GM23338 (cell line): Measurements from ENCODE around the gene TBX19. TPM values are rescaled to one million over a fixed set of nuclear protein-coding genes. Genes with fewer than 3 reads are reported as not detected.

Experiments used
- ATAC-seq: fragments of 200-7000 bp; cut with Tn5 transposase; 3 replicates; pipeline ENCODE4 v1.9.1; 2020
- DNase-seq: peaks from one replicate; pipeline ENCODE4 v3.0.0-alpha.2; 2015; ENCODE audit warnings: low spot score
- H2AFZ ChIP-seq: fragments of 200-600 bp; sonication (generic); 2 replicates; pipeline ENCODE4 v1.8.0; 2016; ENCODE audit warnings: antibody characterized with exemption, mild to moderate bottlenecking, moderate library complexity
- H3F3A ChIP-seq: fragments of 200-600 bp; sonication (generic); replicated peaks from 2 replicates; pipeline ENCODE4 v1.8.0; 2017; ENCODE audit warnings: antibody characterized with exemption, mixed run types, low read depth
- H3K27ac ChIP-seq: fragments of 200-600 bp; sonication (generic); 2 replicates; pipeline ENCODE4 v1.6.1; 2016; ENCODE audit warnings: low read depth
- H3K27me3 ChIP-seq: fragments of 200-600 bp; sonication (generic); 2 replicates; pipeline ENCODE4 v1.8.0; 2016; ENCODE audit warnings: mild to moderate bottlenecking, mixed run types, moderate library complexity; ENCODE audit not compliant: insufficient read depth
- H3K36me3 ChIP-seq: fragments of 200-600 bp; sonication (generic); 2 replicates; pipeline ENCODE4 v1.8.0; 2016; ENCODE audit warnings: mild to moderate bottlenecking; ENCODE audit not compliant: insufficient read depth
- H3K4me1 ChIP-seq: fragments of 200-600 bp; sonication (generic); 2 replicates; pipeline ENCODE4 v1.8.0; 2016; ENCODE audit warnings: mild to moderate bottlenecking, moderate library complexity; ENCODE audit not compliant: insufficient read depth
- H3K4me2 ChIP-seq: fragments of 200-600 bp; sonication (generic); 2 replicates; pipeline ENCODE4 v1.7.1; 2017; ENCODE audit warnings: mixed run types
- H3K4me3 ChIP-seq: fragments of 200-600 bp; sonication (generic); 2 replicates; pipeline ENCODE4 v1.6.1; 2016; ENCODE audit warnings: mixed run types
- H3K79me2 ChIP-seq: fragments of 200-600 bp; sonication (generic); replicated peaks from 2 replicates; pipeline ENCODE4 v1.8.0; 2017; ENCODE audit warnings: mild to moderate bottlenecking; ENCODE audit not compliant: insufficient read depth
- H3K9me2 ChIP-seq: fragments of 200-600 bp; sonication (generic); 2 replicates; pipeline ENCODE4 v1.8.0; 2017; ENCODE audit not compliant: insufficient read depth
- H4K20me1 ChIP-seq: fragments of 200-600 bp; sonication (generic); replicated peaks from 2 replicates; pipeline ENCODE4 v1.8.0; 2017; ENCODE audit warnings: mild to moderate bottlenecking; ENCODE audit not compliant: insufficient read depth
- H3K27ac Mint-ChIP-seq: 2 replicates; pipeline ENCODE4 v1.8.0; 2020; ENCODE audit warnings: inconsistent platforms, mild to moderate bottlenecking, moderate library complexity, mixed read lengths
- H3K27me3 Mint-ChIP-seq: 3 replicates; pipeline ENCODE4 v1.8.0; 2022; ENCODE audit warnings: low read depth, mild to moderate bottlenecking, moderate library complexity, mixed read lengths, inconsistent platforms; ENCODE audit not compliant: insufficient read depth, poor library complexity
- H3K36me3 Mint-ChIP-seq: 3 replicates; pipeline ENCODE4 v1.8.0; 2021; ENCODE audit warnings: low read depth, mild to moderate bottlenecking, inconsistent platforms, moderate library complexity, mixed read lengths
- H3K4me1 Mint-ChIP-seq: 3 replicates; pipeline ENCODE4 v1.8.0; 2020; ENCODE audit warnings: mild to moderate bottlenecking, inconsistent platforms, mixed read lengths
- H3K4me3 Mint-ChIP-seq: 3 replicates; pipeline ENCODE4 v1.8.0; 2021; ENCODE audit warnings: moderate library complexity, mild to moderate bottlenecking, inconsistent platforms, mixed read lengths
- H3K9me3 Mint-ChIP-seq: 3 replicates; pipeline ENCODE4 v1.8.0; 2020; ENCODE audit warnings: moderate library complexity, mild to moderate bottlenecking, inconsistent platforms, mixed read lengths
- CREB1 ChIP-seq: fragments of 250-450 bp; sonication (Bioruptor Pico); IDR thresholded peaks from 2 replicates; pipeline ENCODE4 v1.5.0; 2020; ENCODE audit warnings: low read depth, mild to moderate bottlenecking, moderate library complexity
- CTCF ChIP-seq, 2 experiments: fragments of 200-600 bp in 1 of 2; sonication (generic) in 1 of 2; conservative IDR thresholded peaks; 2 replicates each; pipeline versions ENCODE4 v1.5.1 to v1.6.1; 2016 to 2017; ENCODE audit warnings: antibody characterized with exemption in 2 of 2, low read depth in 2 of 2, mild to moderate bottlenecking in 2 of 2, moderate library complexity in 1 of 2
- EZH2 ChIP-seq: fragments of 200-600 bp; sonication (generic); IDR thresholded peaks from one replicate; pipeline ENCODE4 v1.8.0; 2017; ENCODE audit warnings: antibody characterized with exemption, mild to moderate bottlenecking, low read depth; ENCODE audit not compliant: unreplicated experiment
- EZH2phosphoT487 ChIP-seq: fragments of 200-600 bp; sonication (generic); IDR thresholded peaks from one replicate; pipeline ENCODE4 v1.8.1; 2018; ENCODE audit warnings: antibody characterized with exemption; ENCODE audit not compliant: unreplicated experiment
- JUNB ChIP-seq: IDR thresholded peaks from one replicate; pipeline ENCODE4 v1.6.1; 2016; ENCODE audit warnings: antibody characterized with exemption; ENCODE audit not compliant: unreplicated experiment
- NANOG ChIP-seq: IDR thresholded peaks from 2 replicates; pipeline ENCODE4 v1.6.1; 2016; ENCODE audit warnings: antibody characterized with exemption, borderline replicate concordance
- REST ChIP-seq: IDR thresholded peaks from one replicate; pipeline ENCODE4 v1.6.1; 2018; ENCODE audit warnings: antibody characterized with exemption; ENCODE audit not compliant: unreplicated experiment
- STAT1 ChIP-seq: IDR thresholded peaks from one replicate; pipeline ENCODE4 v1.6.1; 2016; ENCODE audit warnings: antibody characterized with exemption; ENCODE audit not compliant: unreplicated experiment
- ZNF114 ChIP-seq: fragments of 250-450 bp; sonication (Bioruptor Pico); IDR thresholded peaks from 2 replicates; pipeline ENCODE4 v1.5.0; 2020; ENCODE audit warnings: mild to moderate bottlenecking, moderate library complexity
- ZNF331 ChIP-seq: fragments of 250-450 bp; sonication (Bioruptor Pico); IDR thresholded peaks from 2 replicates; pipeline ENCODE4 v1.5.0; 2020; ENCODE audit warnings: low read depth, mild to moderate bottlenecking, moderate library complexity
- ZNF462 ChIP-seq: fragments of 250-450 bp; sonication (Bioruptor Pico); IDR thresholded peaks from 2 replicates; pipeline ENCODE4 v1.5.0; 2020; ENCODE audit warnings: mild to moderate bottlenecking, moderate library complexity
- polyA plus RNA-seq: library from polyadenylated mRNA; unstranded; fragments of >200 nt; fragmentation: Nextera tagmentation; extraction: Ambion mirVana; gene quantifications from 2 replicates; pipeline ENCODE4 v1.2.1, GENCODE V29; 2016
- total RNA-seq: library from RNA; depleted of rRNA; stranded (reverse); fragments of >200 nt; shearing (Covaris generic); gene quantifications from 2 replicates; pipeline ENCODE4 v1.2.3, GENCODE V29; 2014

The TBX19 gene
- total and polyA plus RNA-seq, 2 experiments from 2014 or later: 0.76 to 1.1 TPM

- no peak for TF ChIP-seq REST
- no peak for TF ChIP-seq ZNF331 (CRISPR knock-in tag)
- TF ChIP-seq STAT1: no peak
- TF ChIP-seq ZNF114 (CRISPR knock-in tag): no peak
- TF ChIP-seq NANOG: no peak
- TF ChIP-seq JUNB: no peak
- no peak for TF ChIP-seq EZH2phosphoT487
- no peak for TF ChIP-seq EZH2
These were observed 15.1 kb upstream of the TBX19 start (continued) for GRCh38 chr1:168265596-168265995.

GRCh38 chr1:168266644-168267186, 14.0 kb upstream of the TBX19 start:
- no peak overlapping the region for H2AFZ ChIP-seq
- Mint-ChIP-seq H3K27ac (no peak overlapping the region), H3K27me3 (no peaks in the 10 kb centered on the region), H3K36me3 (peaks cover 10% of the 10 kb centered on the region), H3K4me3 (no peak overlapping the region), H3K4me1 (peaks cover 3% of the 10 kb centered on the region; the same call in 2 of the 3 replicates), H3K9me3 (peaks cover 9% of the 10 kb centered on the region; the same call in 2 of the 3 replicates)
- no peaks in the 10 kb centered on the region for H4K20me1 ChIP-seq
- no peaks in the 10 kb centered on the region for H3K4me1 ChIP-seq
- no peak overlapping the region for H3K4me3 ChIP-seq
- no peak overlapping the region for H3K4me2 ChIP-seq
- H3K9me2 ChIP-seq: 0 out of 2 replicates have a peak, but pooled peaks cover 3% of the 10 kb centered on the region
- no peaks in the 10 kb centered on the region for H3K27me3 ChIP-seq
- no peaks in the 10 kb centered on the region; the same call in 1 of the 2 replicates for H3K36me3 ChIP-seq
- no peak for TF ChIP-seq ZNF462
- no peak for TF ChIP-seq EZH2phosphoT487
- no peak for TF ChIP-seq CTCF (conservative IDR thresholded peaks at IDR 0.05; ENCODE audit: low read depth in 2 of 2)
- no peak for TF ChIP-seq ZNF331 (CRISPR knock-in tag)
- no peak for TF ChIP-seq CREB1
- ATAC-seq (no peak), DNase-seq (no peak)
- H3K79me2 ChIP-seq: no peaks in the 10 kb centered on the region
- no peak overlapping the region for H3K27ac ChIP-seq
- H3F3A ChIP-seq: no peaks in the 10 kb centered on the region
